ENCODE measurements around the gene FKBP5.
"Not testable (repeated sequence)": the region's sequence is repeated elsewhere in the genome, so short reads cannot be mapped to it uniquely, and the experiment has no call there.

The FKBP5 gene

DNA sequence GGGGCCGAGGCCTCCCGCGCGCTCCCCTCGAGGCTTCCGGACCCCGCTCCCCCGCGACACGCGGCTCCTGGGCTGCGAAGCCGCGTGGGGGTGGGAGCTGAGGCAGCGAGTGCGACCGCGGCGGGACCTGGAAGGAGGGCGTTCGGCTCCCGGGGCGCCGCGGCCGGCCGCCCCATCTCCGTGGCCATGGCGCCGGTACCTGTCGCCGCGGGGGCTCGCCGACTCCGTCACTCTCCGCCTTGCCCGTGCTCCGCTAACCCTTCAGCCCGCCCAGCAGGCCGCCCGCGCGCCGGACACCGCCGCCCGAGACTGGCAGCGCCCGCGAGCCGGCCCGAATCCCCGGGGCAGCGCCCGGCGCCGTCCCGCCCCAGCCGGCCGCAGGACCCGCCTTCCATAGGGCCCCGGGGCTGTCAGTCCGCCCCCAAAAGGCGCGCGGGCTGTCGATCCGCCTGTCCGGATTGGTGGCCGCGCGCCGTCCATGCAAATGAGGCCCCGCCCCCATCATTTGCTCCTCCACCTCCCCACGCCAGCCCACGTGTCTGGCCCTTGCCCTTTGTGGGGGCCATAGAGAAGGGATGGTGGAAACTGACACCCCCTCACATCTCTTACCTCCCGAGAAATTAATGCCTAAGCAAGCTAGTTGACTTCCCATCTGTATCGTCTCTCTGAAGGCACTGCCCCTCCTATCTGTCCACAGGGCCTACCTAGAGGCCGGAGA lies at the start of gene FKBP5:
Gene FKBP5, minus strand, starts transcription at position 311 of the 718 bp plus-strand sequence. CDS start 46,091 bp downstream, outside the sequence.
- DNase-seq: peak; percentile 37

GRCh38 chr6:35737413-35738211 lies 48.9 kb upstream of the FKBP5 start:
- DNase-seq: peak; percentile 52

DNA sequence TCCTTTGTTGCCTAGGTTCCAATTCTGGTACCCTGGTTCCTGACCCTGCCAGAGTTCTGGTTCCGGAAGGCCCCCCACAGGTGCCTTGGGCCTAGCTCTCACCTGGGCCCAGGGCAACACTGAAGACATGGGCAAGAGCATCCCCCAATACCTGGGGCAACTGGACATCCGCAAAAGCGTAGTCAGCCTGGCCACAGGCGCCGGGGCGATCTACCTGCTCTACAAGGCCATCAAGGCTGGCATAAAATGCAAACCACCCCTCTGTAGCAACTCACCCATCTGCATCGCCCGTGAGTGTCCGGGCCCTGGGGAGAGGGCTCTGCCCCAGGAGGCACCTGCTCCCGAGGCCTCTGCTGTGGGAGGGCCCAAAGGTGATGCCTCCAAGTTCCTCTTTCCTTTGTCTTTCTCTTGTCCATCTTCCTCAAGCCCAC lies 48.3 kb upstream of the FKBP5 start, which contains the start of gene ARMC12:
Gene ARMC12, plus strand, starts transcription at position 51 of the 431 bp plus-strand sequence. Its CDS starts 77 bp downstream, at position 128.
- DNase-seq: no peak

DNA sequence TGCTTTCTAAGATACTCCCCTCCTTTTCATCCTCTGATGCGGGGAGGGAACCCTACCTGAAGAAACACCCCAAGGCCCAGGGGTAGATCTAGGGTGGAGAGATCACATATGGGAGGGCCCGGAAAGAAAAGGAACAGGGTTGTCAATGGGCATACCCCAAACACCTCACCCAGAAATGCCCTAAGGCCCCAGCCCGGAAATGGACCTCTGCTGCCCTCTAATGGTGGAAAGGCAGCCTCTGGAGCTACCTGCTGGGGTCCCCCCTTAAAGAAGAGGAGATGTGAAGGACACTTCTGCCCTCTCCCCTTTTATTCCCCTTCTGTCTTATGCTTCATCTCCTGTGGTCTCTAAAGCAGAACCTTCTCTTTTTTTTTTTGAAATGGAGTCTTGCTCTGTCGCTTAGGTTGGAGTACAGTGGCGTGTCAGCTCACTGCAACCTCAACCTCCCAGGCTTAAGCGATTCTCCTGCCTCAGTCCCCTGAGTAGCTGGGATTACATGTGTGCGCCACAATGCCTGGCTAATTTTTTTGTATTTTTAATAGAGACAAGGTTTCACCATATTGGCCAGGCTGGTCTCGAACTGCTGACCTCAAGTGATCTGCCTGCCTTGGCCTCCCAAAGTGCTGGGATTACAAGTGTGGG lies 47.7 kb upstream of the FKBP5 start:
- DNase-seq: peak; percentile 11

- no peak for DNase-seq
Measured at GRCh38 chr6:35735452-35735851, 46.7 kb upstream of the FKBP5 start.

- not testable (repeated sequence) for DNase-seq
Measured at GRCh38 chr6:35734319-35734718, 45.6 kb upstream of the FKBP5 start.

- no peak for DNase-seq
Measured at GRCh38 chr6:35733633-35734032, 44.9 kb upstream of the FKBP5 start.

GRCh38 chr6:35731736-35732532 lies 43.2 kb upstream of the FKBP5 start:
- peak; percentile 53 for DNase-seq

DNA sequence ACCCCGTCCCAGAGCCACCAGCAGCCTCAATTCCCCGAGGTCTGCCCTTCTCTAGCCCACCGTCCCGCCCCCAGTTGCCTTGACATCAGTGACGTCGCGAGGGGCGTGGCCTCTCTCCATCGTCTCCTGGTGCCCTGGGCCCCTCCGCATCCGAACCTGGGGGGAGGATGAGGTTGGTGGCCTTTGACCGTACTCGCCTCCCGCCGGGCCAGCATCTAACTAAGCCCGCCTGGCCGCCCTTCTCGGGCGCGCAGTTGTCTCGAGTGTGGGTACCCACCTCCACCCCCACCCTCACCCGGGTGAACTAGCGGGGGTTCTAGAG lies 42.7 kb upstream of the FKBP5 start:
- peak; percentile 45 for DNase-seq

- DNase-seq: no peak
Measured at GRCh38 chr6:35730745-35731413, 42.2 kb upstream of the FKBP5 start.

DNA sequence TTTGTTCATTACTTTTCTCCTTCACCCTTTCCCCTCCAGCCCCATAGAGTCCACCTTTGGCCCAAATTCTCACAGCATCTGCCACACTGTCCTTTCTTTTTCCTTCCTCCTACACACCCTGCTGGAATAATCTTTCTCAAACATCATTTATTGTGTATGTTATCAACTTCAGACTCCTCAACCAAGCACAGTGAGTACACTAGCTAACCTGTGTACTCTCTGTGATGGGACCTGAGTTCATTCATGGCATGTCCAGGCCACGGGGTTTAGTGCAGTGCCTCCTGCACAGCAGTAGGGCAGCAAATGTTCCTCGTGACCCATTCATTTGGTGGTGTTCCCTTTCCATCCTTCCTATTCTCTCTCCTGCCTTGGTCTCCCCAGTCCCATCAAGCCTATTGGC lies 41.0 kb upstream of the FKBP5 start:
- no peak for DNase-seq

GRCh38 chr6:35728683-35729678 lies 40.3 kb upstream of the FKBP5 start:
- DNase-seq: no peak

DNA sequence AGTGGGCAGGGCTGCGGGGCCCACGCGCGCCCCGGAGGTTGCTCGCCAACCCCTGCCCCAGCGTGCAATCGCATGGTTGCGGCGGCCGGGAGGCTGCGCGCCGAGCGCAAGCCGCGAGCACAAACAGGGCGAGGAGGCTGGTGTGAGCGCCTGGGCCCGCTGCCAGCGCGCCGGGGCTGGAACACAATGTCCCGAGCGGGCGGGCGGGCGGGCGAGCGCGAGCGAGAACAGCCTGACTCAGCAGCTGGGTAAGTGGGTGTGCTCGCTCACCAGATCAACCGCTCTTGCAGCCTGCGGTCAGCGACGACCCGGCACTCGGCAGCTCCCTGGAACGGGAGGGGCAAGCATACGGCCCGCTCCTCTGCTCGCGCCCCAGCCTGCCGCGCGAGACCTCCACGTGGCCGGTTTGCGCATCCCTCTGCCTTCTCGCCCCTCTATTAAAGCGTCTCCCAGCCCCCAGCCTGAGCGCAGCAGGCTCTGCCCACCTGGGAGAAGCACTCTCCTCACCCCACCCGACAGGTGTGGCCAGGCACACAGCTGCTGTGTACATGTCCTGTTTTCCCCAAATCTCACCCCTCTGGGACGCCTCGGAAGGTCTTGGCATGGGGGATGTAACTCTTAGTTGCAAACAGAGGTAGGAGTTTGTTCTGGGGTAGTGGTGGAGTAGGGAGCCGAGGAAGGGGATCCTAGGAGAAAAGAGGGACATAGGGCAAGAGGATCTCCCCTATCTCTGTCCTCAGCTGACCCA lies 39.4 kb upstream of the FKBP5 start:
- peak; percentile 48 for DNase-seq

- DNase-seq: no peak
Measured at GRCh38 chr6:35727231-35727934, 38.7 kb upstream of the FKBP5 start.

DNA sequence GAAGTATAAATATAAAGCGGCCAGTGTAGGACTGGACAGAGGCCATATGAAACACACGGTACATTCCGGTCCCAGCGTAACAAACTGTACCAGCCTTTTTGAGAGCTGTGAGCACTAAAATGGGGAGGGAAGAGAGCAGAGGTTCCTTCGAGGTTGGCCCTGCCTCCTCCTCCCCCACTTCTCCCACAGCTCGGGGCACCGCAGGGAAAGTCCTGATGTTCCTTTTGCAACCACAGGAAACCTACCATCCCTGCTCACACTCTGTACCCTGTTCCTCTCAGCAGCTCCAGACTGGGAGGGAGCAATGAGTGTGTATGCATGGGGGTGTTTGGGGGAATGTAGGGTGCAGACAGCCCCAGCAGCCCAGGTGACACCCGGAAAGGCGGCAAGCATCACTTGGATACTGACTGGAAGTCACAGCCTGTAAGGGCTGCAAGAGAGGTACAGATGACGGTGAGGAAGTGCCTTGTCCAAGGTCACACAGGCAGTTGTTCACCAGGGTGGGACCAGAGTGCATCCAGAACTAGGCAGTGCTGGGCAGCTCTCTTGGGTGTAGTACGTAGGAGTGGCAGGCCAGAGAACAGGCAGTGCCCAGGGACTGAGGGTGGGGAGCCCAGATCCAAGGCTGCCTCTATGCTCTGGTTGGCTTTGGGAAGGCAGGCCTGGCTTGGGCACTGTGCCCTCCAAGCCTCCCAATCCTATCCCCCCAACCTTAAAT lies 37.2 kb upstream of the FKBP5 start:
- no peak for DNase-seq

- no peak for DNase-seq
Measured at GRCh38 chr6:35725081-35725708, 36.5 kb upstream of the FKBP5 start.

DNA sequence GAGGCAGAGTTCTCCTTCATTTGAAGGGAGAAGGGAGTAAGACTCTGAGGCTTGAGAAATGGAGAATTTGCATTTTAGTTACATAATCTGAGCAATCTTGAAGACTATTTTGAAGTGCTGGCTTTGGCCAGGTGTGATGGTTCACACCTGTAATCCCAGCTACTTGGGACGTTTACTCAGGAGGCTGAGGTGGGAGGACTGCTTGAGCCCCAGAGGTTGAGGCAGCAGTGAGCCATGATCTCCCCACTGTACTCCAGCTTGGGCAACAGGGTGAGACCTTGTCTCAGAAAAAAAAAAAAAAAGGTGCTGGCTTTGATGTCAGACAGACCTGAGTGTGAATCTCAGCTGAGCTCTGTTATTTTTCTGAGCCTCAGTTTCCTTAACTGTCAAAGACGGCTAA lies 35.8 kb upstream of the FKBP5 start:
- no peak for DNase-seq

GRCh38 chr6:35724059-35724458 lies 35.3 kb upstream of the FKBP5 start:
- no peak for DNase-seq

Measured in amniotic stem cell (primary cell).